CD8-positive, alpha-beta memory T cell (primary cell): ENCODE measurements around the gene MIA3. TPM values are rescaled to one million over a fixed set of nuclear protein-coding genes. Genes with fewer than 3 reads are reported as not detected.

ENCODE experiments used
- CTCF ChIA-PET: fragments of 350-600 bp; sonication (Branson Sonifier 250); formaldehyde crosslinking; loops from one replicate; lab custom pipeline; 2021; ENCODE audit warnings: antibody characterized with exemption; lab: Charles Lee
- POLR2A ChIA-PET: fragments of 350-600 bp; sonication (Branson Sonifier 250); formaldehyde crosslinking; loops from one replicate; lab custom pipeline; 2021; ENCODE audit warnings: antibody characterized with exemption; lab: Charles Lee
- DNase-seq, 5 donors: peaks; one replicate each; pipeline versions ENCODE4 v3.0.0 to v3.0.0-alpha.2; 2020 to 2022; ENCODE audit warnings: mixed read lengths in 1 of 5
- H3K27ac ChIP-seq: one replicate; pipeline ENCODE4 v1.7.0; 2013; ENCODE audit warnings: low read depth, mild to moderate bottlenecking, low read length, moderate library complexity
- H3K27me3 ChIP-seq: 2 replicates; pipeline ENCODE4 v1.7.0; 2013; ENCODE audit warnings: low read length, mild to moderate bottlenecking; ENCODE audit not compliant: insufficient read depth, poor library complexity, severe bottlenecking
- H3K36me3 ChIP-seq: 2 replicates; pipeline ENCODE4 v1.7.0; 2013; ENCODE audit warnings: mild to moderate bottlenecking, low read length, moderate library complexity; ENCODE audit not compliant: insufficient read depth
- H3K4me1 ChIP-seq: 2 replicates; pipeline ENCODE4 v1.7.0; 2013; ENCODE audit warnings: mild to moderate bottlenecking, low read length, moderate library complexity; ENCODE audit not compliant: insufficient read depth
- H3K4me3 ChIP-seq: 2 replicates; pipeline ENCODE4 v1.7.0; 2013; ENCODE audit warnings: mild to moderate bottlenecking, low read length
- H3K9me3 ChIP-seq: 2 replicates; pipeline ENCODE4 v1.7.0; 2013; ENCODE audit warnings: mild to moderate bottlenecking, low read length
- H3K27ac Mint-ChIP-seq, 8 donors: one replicate each; pipeline ENCODE4 v1.8.0; 2020 to 2021; ENCODE audit warnings: mixed read lengths in 8 of 8, mild to moderate bottlenecking in 6 of 8, inconsistent platforms in 3 of 8, moderate library complexity in 3 of 8
- H3K27me3 Mint-ChIP-seq, 2 donors: one replicate each; pipeline ENCODE4 v1.8.0; 2020 to 2021; ENCODE audit warnings: mixed read lengths in 2 of 2, mild to moderate bottlenecking in 1 of 2, moderate library complexity in 1 of 2
- H3K36me3 Mint-ChIP-seq, 3 donors: one replicate each; pipeline ENCODE4 v1.8.0; 2020 to 2021; ENCODE audit warnings: mixed read lengths in 3 of 3, inconsistent platforms in 1 of 3, mild to moderate bottlenecking in 1 of 3
- H3K4me1 Mint-ChIP-seq, 3 donors: one replicate each; pipeline ENCODE4 v1.8.0; 2020 to 2021; ENCODE audit warnings: mixed read lengths in 3 of 3, inconsistent platforms in 1 of 3, mild to moderate bottlenecking in 1 of 3
- H3K4me3 Mint-ChIP-seq, 7 donors: one replicate each; pipeline ENCODE4 v1.8.0; 2020 to 2021; ENCODE audit warnings: mixed read lengths in 7 of 7, mild to moderate bottlenecking in 6 of 7, moderate library complexity in 4 of 7, inconsistent platforms in 2 of 7
- H3K9me3 Mint-ChIP-seq, 5 donors: one replicate each; pipeline ENCODE4 v1.8.0; 2020 to 2022; ENCODE audit warnings: mixed read lengths in 5 of 5, mild to moderate bottlenecking in 3 of 5, moderate library complexity in 2 of 5, inconsistent platforms in 1 of 5
- polyA plus RNA-seq: library from polyadenylated mRNA; unstranded; fragments of 300-500 nt; fragmentation: Illumina TruSeq; gene quantifications from one replicate; pipeline ENCODE4 v1.2.3, GENCODE V29; 2021
- total RNA-seq, 2 experiments: library from RNA; stranded (reverse); gene quantifications; one replicate each; pipeline ENCODE4 v1.2.3, GENCODE V29; 2021

Gene MIA3
- total and polyA plus RNA-seq, 3 experiments from 2014 or later = 35.8 to 69.5 (median 43.2) TPM

GRCh38 chr1:222588135-222588534 is 29.8 kb upstream of the MIA3 start:
- H3K36me3 Mint-ChIP-seq = peaks cover 2 to 49% (median 7%) of the 10 kb centered on the region in 3 donors
- peaks cover 45 to 62% (median 58%) of the 10 kb centered on the region in 3 donors for H3K4me1 Mint-ChIP-seq
- POLR2A ChIA-PET = interaction anchor here (2.5 kb wide), 1 partner anchor 125 kb away, joined by 11 read pairs; the partner anchor contains the start of gene BROX
- no peaks in the 10 kb centered on the region for H3K9me3 Mint-ChIP-seq
- no peaks in the 10 kb centered on the region for H3K27me3 Mint-ChIP-seq
- no peaks in the 10 kb centered on the region for H3K27me3 ChIP-seq
- H3K36me3 ChIP-seq = peaks cover 12% of the 10 kb centered on the region
- H3K4me1 ChIP-seq = peaks cover 21% of the 10 kb centered on the region
- no peak overlapping the region for H3K27ac ChIP-seq
- H3K4me3 Mint-ChIP-seq = peak overlapping the region in 6 of 7 donors; percentile 1 to 100 (median 27)
- H3K27ac Mint-ChIP-seq = peak overlapping the region in 3 of 8 donors; percentile 12 to 48 (median 35)
- no peak overlapping the region for H3K4me3 ChIP-seq
- CTCF ChIA-PET = no interaction called here
- no peaks in the 10 kb centered on the region for H3K9me3 ChIP-seq
- no peak for DNase-seq

- H3K4me1 Mint-ChIP-seq = peaks cover 42 to 57% (median 55%) of the 10 kb centered on the region in 3 donors
- Histone ChIP-seq H3K4me1 (peaks cover 21% of the 10 kb centered on the region), H3K36me3 (peaks cover 5% of the 10 kb centered on the region), H3K27me3 (no peaks in the 10 kb centered on the region), H3K4me3 (peak within 1 kb of the TSS; percentile 77), H3K9me3 (no peaks in the 10 kb centered on the region), H3K27ac (peak within 1 kb of the TSS; percentile 78)
- peaks cover 0 to 39% (median 4%) of the 10 kb centered on the region in 3 donors for H3K36me3 Mint-ChIP-seq
- H3K27ac Mint-ChIP-seq = peak within 1 kb of the TSS; percentile 92 to 100 (median 99)
- ChIA-PET POLR2A (interaction anchor here (1.0 to 2.5 kb wide), 7 partner anchors 8 to 123 kb away, joined by 3 to 11 read pairs (median 5); partner anchors contain the start of gene BROX), CTCF (interaction anchor here (1.2 to 2.6 kb wide), 7 partner anchors 13 to 544 kb away, joined by 3 to 11 read pairs (median 4); no protein-coding TSS in a partner anchor)
- H3K9me3 Mint-ChIP-seq = no peaks in the 10 kb centered on the region
- peak; percentile 82 to 93 (median 84) for DNase-seq
- H3K27me3 Mint-ChIP-seq = no peaks in the 10 kb centered on the region
- H3K4me3 Mint-ChIP-seq = peak within 1 kb of the TSS; percentile 96 to 100 (median 99)
Measured at GRCh38 chr1:222589462-222590302, 28.2 kb upstream of the MIA3 start, which contains the start of gene TAF1A. TAF1A (minus strand) TSS chr1:222589933.

- H3K36me3 ChIP-seq = peaks cover under 1% of the 10 kb centered on the region
- Mint-ChIP-seq H3K9me3 (peaks cover 0 to 2% (median 0%) of the 10 kb centered on the region in 5 donors), H3K36me3 (peaks cover 0 to 20% (median 2%) of the 10 kb centered on the region in 3 donors), H3K4me3 (peak overlapping the region in 1 of 7 donors; percentile 74), H3K4me1 (peaks cover 27 to 38% (median 36%) of the 10 kb centered on the region in 3 donors), H3K27ac (peak overlapping the region in 3 of 8 donors; percentile 29 to 69 (median 47)), H3K27me3 (no peaks in the 10 kb centered on the region)
- POLR2A ChIA-PET = no interaction called here
- no peak overlapping the region for H3K4me3 ChIP-seq
- H3K9me3 ChIP-seq = no peaks in the 10 kb centered on the region
- no peak for DNase-seq
- CTCF ChIA-PET = interaction anchor here (1.3 kb wide), 1 partner anchor 127 kb away, joined by 4 read pairs; no protein-coding TSS in a partner anchor
- peaks cover 21% of the 10 kb centered on the region for H3K4me1 ChIP-seq
- H3K27ac ChIP-seq = no peak overlapping the region
- H3K27me3 ChIP-seq = no peaks in the 10 kb centered on the region
Measured at GRCh38 chr1:222592171-222592570, 25.7 kb upstream of the MIA3 start.

GRCh38 chr1:222594789-222595188 is 23.1 kb upstream of the MIA3 start:
- Mint-ChIP-seq H3K4me3 (no peak overlapping the region), H3K27me3 (no peaks in the 10 kb centered on the region), H3K9me3 (peaks cover 0 to 2% (median 0%) of the 10 kb centered on the region in 5 donors), H3K27ac (no peak overlapping the region), H3K4me1 (peaks cover 8 to 13% (median 12%) of the 10 kb centered on the region in 3 donors), H3K36me3 (peaks cover 0 to 5% (median 0%) of the 10 kb centered on the region in 3 donors)
- no peaks in the 10 kb centered on the region for H3K27me3 ChIP-seq
- no peak for DNase-seq
- CTCF ChIA-PET = no interaction called here
- H3K4me3 ChIP-seq = no peak overlapping the region
- peaks cover 9% of the 10 kb centered on the region for H3K4me1 ChIP-seq
- H3K9me3 ChIP-seq = no peaks in the 10 kb centered on the region
- no peaks in the 10 kb centered on the region for H3K36me3 ChIP-seq
- POLR2A ChIA-PET = no interaction called here
- no peak overlapping the region for H3K27ac ChIP-seq

- no peaks in the 10 kb centered on the region for H3K4me1 ChIP-seq
- H3K4me3 Mint-ChIP-seq = no peak overlapping the region
- H3K27ac ChIP-seq = no peak overlapping the region
- peaks cover 0 to 2% (median 0%) of the 10 kb centered on the region in 5 donors for H3K9me3 Mint-ChIP-seq
- DNase-seq = no peak
- H3K27ac Mint-ChIP-seq = no peak overlapping the region
- H3K27me3 ChIP-seq = no peaks in the 10 kb centered on the region
- no peaks in the 10 kb centered on the region for H3K4me1 Mint-ChIP-seq
- no peak overlapping the region for H3K4me3 ChIP-seq
- no peaks in the 10 kb centered on the region for H3K36me3 ChIP-seq
- H3K36me3 Mint-ChIP-seq = no peaks in the 10 kb centered on the region
- ChIA-PET POLR2A (no interaction called here), CTCF (no interaction called here)
- no peaks in the 10 kb centered on the region for H3K9me3 ChIP-seq
- no peaks in the 10 kb centered on the region for H3K27me3 Mint-ChIP-seq
Measured at GRCh38 chr1:222596696-222597095, 21.2 kb upstream of the MIA3 start.

GRCh38 chr1:222600281-222600680 is 17.6 kb upstream of the MIA3 start:
- Histone ChIP-seq H3K4me3 (no peak overlapping the region), H3K4me1 (no peaks in the 10 kb centered on the region), H3K27ac (no peak overlapping the region), H3K9me3 (no peaks in the 10 kb centered on the region), H3K36me3 (no peaks in the 10 kb centered on the region), H3K27me3 (no peaks in the 10 kb centered on the region)
- POLR2A ChIA-PET = no interaction called here
- Mint-ChIP-seq H3K4me1 (no peaks in the 10 kb centered on the region), H3K27me3 (peaks cover under 1 to 3% of the 10 kb centered on the region in 2 donors), H3K27ac (no peak overlapping the region), H3K9me3 (peaks cover 0 to 1% (median 0%) of the 10 kb centered on the region in 5 donors), H3K36me3 (peaks cover 0 to under 1% (median 0%) of the 10 kb centered on the region in 3 donors), H3K4me3 (no peak overlapping the region)
- CTCF ChIA-PET = interaction anchor here (1.0 kb wide), 1 partner anchor 135 kb away, joined by 3 read pairs; no protein-coding TSS in a partner anchor
- no peak for DNase-seq

- Mint-ChIP-seq H3K9me3 (no peaks in the 10 kb centered on the region), H3K27me3 (peaks cover 3% of the 10 kb centered on the region in 2 donors), H3K27ac (no peak overlapping the region), H3K4me1 (no peaks in the 10 kb centered on the region), H3K4me3 (no peak overlapping the region), H3K36me3 (peaks cover 0 to 3% (median 0%) of the 10 kb centered on the region in 3 donors)
- Histone ChIP-seq H3K4me1 (no peaks in the 10 kb centered on the region), H3K36me3 (no peaks in the 10 kb centered on the region), H3K4me3 (no peak overlapping the region), H3K27me3 (no peaks in the 10 kb centered on the region), H3K9me3 (no peaks in the 10 kb centered on the region), H3K27ac (no peak overlapping the region)
- ChIA-PET CTCF (interaction anchor here (1.0 kb wide), 1 partner anchor 136 kb away, joined by 3 read pairs; no protein-coding TSS in a partner anchor), POLR2A (no interaction called here)
- DNase-seq = no peak
Measured at GRCh38 chr1:222601257-222601656, 16.6 kb upstream of the MIA3 start.
